A375 (cell line): ENCODE results near the gene HBE1. TPM values are rescaled to one million over a fixed set of nuclear protein-coding genes. Genes with fewer than 3 reads are reported as not detected.

ENCODE experiments used
- total RNA-seq: library from RNA; depleted of rRNA; stranded (reverse); fragments of >200 nt; shearing (Covaris generic); gene quantifications from 2 replicates; pipeline ENCODE4 v1.2.3, GENCODE V29; 2014; rRNA removed

The HBE1 gene
- 40.6 and 51.6 TPM in 2 replicates for total RNA-seq

GRCh38 chr11:5269715-5270147 is at the start of gene HBE1:
HBE1 (minus strand) TSS chr11:5269945; CDS start chr11:5269890, 55 bp downstream.

GRCh38 chr11:5301846-5302245 is 32.1 kb upstream of the HBE1 start, which contains the start of gene OR51B4:
OR51B4 (minus strand) TSS chr11:5301946; CDS start chr11:5301946, 0 bp downstream.

GRCh38 chr11:5254646-5255413 is 14.9 kb downstream of the HBE1 start, which contains the start of gene HBG2:
HBG2 (minus strand) TSS chr11:5254781; CDS start chr11:5254728, 53 bp downstream.

GRCh38 chr11:5249807-5250396 is 19.8 kb downstream of the HBE1 start, which contains the start of gene HBG1:
HBG1 (minus strand) TSS chr11:5249857; CDS start chr11:5249804, 53 bp downstream.

GRCh38 chr11:5234381-5234834 is 35.3 kb downstream of the HBE1 start, which contains the start of gene HBD:
HBD (minus strand) TSS chr11:5234483; CDS start chr11:5234433, 50 bp downstream.

GRCh38 chr11:5226732-5227310 is 42.9 kb downstream of the HBE1 start, which contains the start of gene HBB:
HBB (minus strand) TSS chr11:5227071; CDS start chr11:5227021, 50 bp downstream.

Other genes with a start within 250 kb of the HBE1 start
- gene OR52J3, start 223.4 kb downstream of the HBE1 start, total RNA-seq: not detected in 2 replicates
- gene OR52E2, start 210.3 kb downstream of the HBE1 start, total RNA-seq: not detected in 2 replicates
- not detected in 2 replicates for gene OR52E1, start 200.4 kb downstream of the HBE1 start, total RNA-seq
- gene OR52A5, start 131.6 kb downstream of the HBE1 start, total RNA-seq: not detected in 2 replicates
- not detected in 2 replicates for gene OR52A1, start 115.2 kb downstream of the HBE1 start, total RNA-seq
- not detected in 2 replicates for gene OR51V1, start 69.3 kb downstream of the HBE1 start, total RNA-seq
- gene HBB, start 42.9 kb downstream of the HBE1 start, total RNA-seq: not detected in 2 replicates
- not detected in 2 replicates for gene HBD, start 35.5 kb downstream of the HBE1 start, total RNA-seq
- gene HBG1, start 20.1 kb downstream of the HBE1 start, total RNA-seq: not detected in 2 replicates
- gene HBG2, start 15.2 kb downstream of the HBE1 start, total RNA-seq: 2.7 and 3.2 TPM in 2 replicates
- gene OR51B4, start 32.0 kb upstream of the HBE1 start, total RNA-seq: 4.0 and 7.5 TPM in 2 replicates
- gene OR51B2, start 54.4 kb upstream of the HBE1 start, total RNA-seq: 0.85 and 1.4 TPM in 2 replicates
- gene OR51B5, start 73.6 kb upstream of the HBE1 start, total RNA-seq: 15.1 and 23.2 TPM in 2 replicates
- gene OR51B6, start 81.6 kb upstream of the HBE1 start, total RNA-seq: not detected in 2 replicates
- gene OR51M1, start 113.9 kb upstream of the HBE1 start, total RNA-seq: not detected in 2 replicates
- not detected in 2 replicates for gene OR51Q1, start 152.2 kb upstream of the HBE1 start, total RNA-seq
- gene OR51I1, start 171.6 kb upstream of the HBE1 start, total RNA-seq: 0.57 and 1.0 TPM in 2 replicates
- not detected in 2 replicates for gene OR51I2, start 179.4 kb upstream of the HBE1 start, total RNA-seq
- gene OR52D1, start 218.7 kb upstream of the HBE1 start, total RNA-seq: 0.13 TPM in 1 of 2 replicates, not detected in the other
- gene UBQLN3, start 240.0 kb upstream of the HBE1 start, total RNA-seq: not detected in 2 replicates
- not detected in 2 replicates for gene UBQLNL, start 246.8 kb upstream of the HBE1 start, total RNA-seq